K562 (cell line): ENCODE measurements around the gene GPR68. TPM values are rescaled to one million over a fixed set of nuclear protein-coding genes. Genes with fewer than 3 reads are reported as not detected.

Source experiments
- BCL6 ChIP-seq: fragments of 250-450 bp; sonication (Bioruptor Pico); IDR thresholded peaks from 2 replicates; pipeline ENCODE4 v1.4.0; 2020
- JUND ChIP-seq, 2 experiments: IDR thresholded peaks; 2 replicates in 1 of 2; 3 replicates in 1 of 2; pipeline ENCODE4 v1.6.1; 2011; ENCODE audit warnings: borderline replicate concordance in 2 of 2, low read depth in 2 of 2, low read length in 2 of 2, improper control_type of control experiment in 1 of 2, missing biosample characterization in 1 of 2, missing genetic modification characterization in 1 of 2, missing genetic modification reagents in 1 of 2
- NFXL1 ChIP-seq: fragments of 450-650 bp; formaldehyde crosslinking; IDR thresholded peaks from 2 replicates; pipeline ENCODE4 v1.4.0; 2021; ENCODE audit warnings: mild to moderate bottlenecking
- NKRF ChIP-seq: fragments of 450-650 bp; IDR thresholded peaks from 2 replicates; pipeline ENCODE4 v1.6.1; 2016; ENCODE audit warnings: borderline replicate concordance
- PRDM10 ChIP-seq: fragments of 450-650 bp; IDR thresholded peaks from 2 replicates; pipeline ENCODE4 v1.6.1; 2018; ENCODE audit not compliant: partially characterized antibody
- TOE1 ChIP-seq, 2 experiments: fragments of 450-650 bp in 1 of 2; sonication (generic) in 1 of 2; formaldehyde crosslinking in 1 of 2; IDR thresholded peaks; 2 replicates each; pipeline versions ENCODE4 v1.7.1 to v1.8.0; 2016 to 2022; ENCODE audit warnings: borderline replicate concordance in 2 of 2, mild to moderate bottlenecking in 2 of 2, antibody characterized with exemption in 1 of 2, inconsistent platforms in 1 of 2, low read depth in 1 of 2, missing genetic modification reagents in 1 of 2, moderate library complexity in 1 of 2
- ZNF134 ChIP-seq: fragments of 250-450 bp; sonication (Bioruptor Pico); conservative IDR thresholded peaks from 2 replicates; pipeline ENCODE4 v1.4.0; 2020
- ZNF384 ChIP-seq: IDR thresholded peaks from 2 replicates; pipeline ENCODE4 v1.6.1; 2012; ENCODE audit warnings: low read depth, low read length, improper control_type of control experiment
- polyA plus RNA-seq, 8 experiments: library from polyadenylated mRNA; depleted of rRNA in 4 of 8; stranded (reverse) in 5 of 8; unstranded in 3 of 8; fragments of >200 nt; fragmentation: Nextera tagmentation in 2 of 8; fragmentation: Illumina TruSeq in 1 of 8; extraction: Ambion mirVana in 2 of 8; extraction: Trizol in 1 of 8; gene quantifications; 2 replicates each; pipeline versions ENCODE4 v1.2.1 to v1.2.3, GENCODE V29; 2011 to 2014; ENCODE audit warnings: inconsistent platforms in 1 of 8, missing spikeins in 1 of 8
- total RNA-seq, 7 experiments: library from RNA; depleted of rRNA in 6 of 7; stranded (reverse); fragments of >200 nt in 6 of 7; fragmentation: Illumina TruSeq in 2 of 7; extraction: Trizol in 2 of 7; gene quantifications; 2 replicates each; pipeline versions ENCODE4 v1.2.1 to v1.2.3, GENCODE V29; 2011 to 2021; ENCODE audit warnings: low replicate concordance in 1 of 7

The GPR68 gene
- total and polyA plus RNA-seq, 9 of the 15 experiments (the other 6 are each of a cell fraction or from before 2014, with no cell fraction given) = 0.41 to 9.4 (median 3.7) TPM

GRCh38 chr14:91207008-91207407 lies 37.5 kb downstream of the GPR68 start (continued):
- TF ChIP-seq ZNF134 (CRISPR knock-in tag) (no peak), ZNF384 (peak; percentile 85), NKRF (no peak), TOE1 (IDR thresholded peaks at IDR 0.05; ENCODE audit: borderline replicate concordance) (no peak), TOE1 (CRISPR knock-in tag; IDR thresholded peaks at IDR 0.05; ENCODE audit: borderline replicate concordance, low read depth) (no peak), NFXL1 (CRISPR knock-in tag) (no peak), PRDM10 (no peak), JUND (IDR thresholded peaks at IDR 0.05; ENCODE audit: borderline replicate concordance, low read depth, low read length) (0 out of 2 replicates have a peak, but pooled peaks have one; percentile 3), JUND (tag; IDR thresholded peaks at IDR 0.05; ENCODE audit: borderline replicate concordance, low read depth, low read length) (no peak), BCL6 (no peak)
